GM15510 (cell line): ENCODE measurements around the gene MICU1.

Source experiments
- POLR2A ChIP-seq: IDR thresholded peaks from 3 replicates; pipeline ENCODE4 v1.6.1; 2011; ENCODE audit warnings: borderline replicate concordance; ENCODE audit not compliant: insufficient read length; ENCODE audit errors: extremely low read depth

MICU1 gene

GRCh38 chr10:72502581-72502980, 123.3 kb downstream of the MICU1 start:
- TF ChIP-seq POLR2A = no peak

DNA sequence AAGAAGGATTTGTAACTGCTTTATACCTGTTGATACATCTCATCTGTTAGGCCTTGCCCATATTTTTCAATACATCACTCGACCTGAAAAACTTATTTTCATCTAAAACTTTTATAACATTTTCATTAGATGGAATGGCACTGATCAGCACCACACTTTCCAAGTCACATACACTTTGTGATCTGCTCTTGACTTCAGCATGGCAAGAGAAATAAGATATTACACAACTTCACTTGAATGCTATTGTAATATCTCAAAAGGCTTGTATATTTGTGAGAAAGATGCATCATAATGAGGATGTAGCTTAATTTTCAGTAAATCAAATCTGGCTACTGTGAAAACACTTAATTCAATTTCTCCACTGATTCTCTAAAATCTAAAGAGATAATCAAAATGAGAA, 126.2 kb downstream of the MICU1 start:
- no peak for TF ChIP-seq POLR2A

DNA sequence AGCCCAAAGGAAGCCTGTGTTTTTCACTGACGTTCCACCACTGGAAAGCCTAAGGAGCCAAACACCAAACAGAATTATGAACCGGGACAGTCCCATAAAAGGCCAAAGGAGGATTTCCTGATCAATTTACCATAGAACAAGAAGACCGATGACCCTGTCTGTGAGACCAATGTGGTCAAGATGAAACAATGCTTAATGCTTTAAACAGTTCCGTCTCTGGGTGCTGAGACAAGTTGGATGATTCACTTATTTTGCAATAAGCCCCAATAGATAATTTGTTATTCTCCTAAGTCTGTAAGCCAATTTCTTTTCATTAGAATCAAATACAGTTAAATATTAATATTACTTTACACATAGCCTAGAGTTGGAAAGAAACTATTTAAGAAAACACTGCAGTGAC, 134.9 kb downstream of the MICU1 start:
- no peak for TF ChIP-seq POLR2A

DNA sequence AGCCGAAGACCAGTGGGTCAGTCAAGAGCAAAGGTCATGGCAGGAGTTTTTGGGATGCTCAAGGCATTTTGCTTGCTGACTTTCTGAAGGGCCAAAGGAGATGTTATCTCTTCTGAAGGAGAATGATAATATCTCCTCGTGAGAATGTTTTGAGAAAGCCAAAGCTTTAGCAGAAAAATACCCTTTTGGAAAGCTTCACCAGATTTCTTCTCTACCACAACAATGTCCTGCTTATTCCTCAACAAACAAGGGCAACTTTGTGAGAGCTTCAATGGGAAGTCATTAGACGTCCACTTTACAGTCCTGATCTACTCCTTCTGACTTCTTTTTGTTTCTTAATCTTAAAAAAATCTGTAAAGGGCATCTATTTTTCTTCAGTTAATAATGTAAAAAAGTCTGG, 138.4 kb downstream of the MICU1 start:
- TF ChIP-seq POLR2A = no peak

- no peak for TF ChIP-seq POLR2A
Observed at GRCh38 chr10:72487116-72487515, 138.8 kb downstream of the MICU1 start.

DNA sequence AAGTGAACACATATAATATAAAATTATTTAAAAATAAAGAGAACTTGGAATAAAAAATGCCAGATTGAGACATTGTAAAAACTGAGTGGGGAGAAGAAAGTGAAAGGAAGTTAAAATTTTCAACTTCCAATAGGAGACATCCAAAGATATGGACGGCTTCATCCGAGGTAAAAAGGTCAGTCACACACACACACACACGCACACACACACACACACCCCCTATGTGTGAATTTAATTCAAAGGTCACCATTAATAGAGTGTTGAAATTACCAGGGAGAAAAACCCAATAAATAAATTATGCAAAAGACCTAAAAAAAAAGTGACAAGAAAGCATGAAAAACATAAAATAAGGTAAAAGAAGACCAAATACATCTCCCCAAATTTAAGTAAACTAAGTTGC, 140.2 kb downstream of the MICU1 start:
- no peak for TF ChIP-seq POLR2A

DNA sequence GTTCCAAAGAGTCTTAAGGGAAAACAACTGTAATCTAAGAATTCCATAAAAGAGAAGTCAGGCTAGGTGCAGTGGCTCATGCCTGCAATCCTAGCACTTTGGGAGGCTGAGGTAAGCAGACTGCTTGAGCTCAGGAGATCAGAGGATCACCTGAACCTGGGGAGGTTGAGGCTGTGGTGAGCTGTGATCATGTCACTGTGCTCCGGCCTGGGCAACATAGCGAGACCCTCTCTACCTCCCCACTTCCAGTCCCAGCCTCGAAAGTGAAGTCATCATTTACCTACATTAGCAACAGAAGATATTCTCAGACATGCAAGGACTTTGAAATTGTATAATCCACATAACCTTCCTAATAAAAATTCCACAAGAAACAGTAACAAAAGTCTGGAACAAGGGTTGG, 141.4 kb downstream of the MICU1 start:
- TF ChIP-seq POLR2A = no peak

- TF ChIP-seq POLR2A = no peak
Observed at GRCh38 chr10:72483471-72483870, 142.4 kb downstream of the MICU1 start.

- no peak for TF ChIP-seq POLR2A
Observed at GRCh38 chr10:72480861-72481260, 145.0 kb downstream of the MICU1 start.

- no peak for TF ChIP-seq POLR2A
Observed at GRCh38 chr10:72477463-72477862, 148.4 kb downstream of the MICU1 start.

- no peak for TF ChIP-seq POLR2A
Observed at GRCh38 chr10:72472306-72472705, 153.6 kb downstream of the MICU1 start.

- TF ChIP-seq POLR2A = no peak
Observed at GRCh38 chr10:72470666-72471065, 155.2 kb downstream of the MICU1 start.

DNA sequence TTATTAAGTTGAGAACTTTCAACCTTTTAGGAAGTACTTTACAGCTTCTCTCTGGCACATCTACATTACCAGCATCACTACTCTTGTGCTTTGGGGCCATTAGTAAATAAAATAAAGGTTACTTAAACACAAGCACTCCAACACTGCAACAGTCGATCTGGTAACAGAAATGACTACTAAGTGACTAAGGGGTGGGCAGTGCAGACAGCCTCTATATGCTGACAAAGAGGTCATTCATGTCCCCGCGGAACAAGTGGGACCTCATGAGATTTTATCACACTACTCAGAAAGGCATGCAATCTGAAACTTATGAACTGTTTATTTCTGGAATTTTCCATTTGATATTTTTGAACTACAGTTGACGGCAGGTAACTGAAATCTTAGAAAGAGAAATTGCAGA, 159.9 kb downstream of the MICU1 start:
- no peak for TF ChIP-seq POLR2A

GRCh38 chr10:72464438-72464837, 161.4 kb downstream of the MICU1 start:
- no peak for TF ChIP-seq POLR2A

GRCh38 chr10:72462261-72462660, 163.6 kb downstream of the MICU1 start:
- no peak for TF ChIP-seq POLR2A

GRCh38 chr10:72461085-72461484, 164.8 kb downstream of the MICU1 start:
- TF ChIP-seq POLR2A = no peak

- TF ChIP-seq POLR2A = no peak
Observed at GRCh38 chr10:72460284-72460876, 165.5 kb downstream of the MICU1 start.
